Thyroid gland (tissue), 4 donors: ENCODE data around the gene HAUS1.

Source experiments
- POLR2A ChIP-seq, 2 donors: fragments of 450-650 bp; IDR thresholded peaks; one replicate each; pipeline ENCODE4 v1.6.1; 2017; ENCODE audit warnings: antibody characterized with exemption in 2 of 2, mild to moderate bottlenecking in 2 of 2, moderate library complexity in 1 of 2
- TF ChIP-seq, protein P1 (sequence below), 6 experiments: fragments of 200-600 bp in 3 of 6; fragments of 450-650 bp in 3 of 6; sonication (generic) in 3 of 6; IDR thresholded peaks; one replicate each; pipeline ENCODE4 v1.5.1; 2016 to 2019; ENCODE audit warnings: antibody characterized with exemption in 6 of 6, mild to moderate bottlenecking in 2 of 6, inconsistent platforms in 1 of 6, moderate library complexity in 1 of 6

DNA sequence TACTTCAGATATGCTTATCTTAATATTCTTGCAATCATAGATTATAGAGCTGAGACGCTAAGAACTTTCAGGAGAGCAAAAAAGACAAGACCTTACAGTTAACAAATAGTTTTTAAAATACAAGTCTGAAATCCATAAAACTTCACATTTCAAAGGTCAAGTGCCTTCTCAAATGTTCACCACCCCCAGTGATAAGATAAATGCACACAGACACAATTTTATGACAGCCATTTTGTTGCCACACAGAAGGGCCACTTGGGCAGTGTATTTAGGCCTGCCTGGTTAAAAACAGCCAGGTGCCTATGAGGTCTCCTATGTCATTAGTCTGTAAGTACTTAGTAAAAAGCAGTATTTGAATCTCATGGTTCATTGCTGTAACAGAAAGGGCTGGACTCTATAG, 24.0 kb upstream of the HAUS1 start:
- TF ChIP-seq, protein P1, sequence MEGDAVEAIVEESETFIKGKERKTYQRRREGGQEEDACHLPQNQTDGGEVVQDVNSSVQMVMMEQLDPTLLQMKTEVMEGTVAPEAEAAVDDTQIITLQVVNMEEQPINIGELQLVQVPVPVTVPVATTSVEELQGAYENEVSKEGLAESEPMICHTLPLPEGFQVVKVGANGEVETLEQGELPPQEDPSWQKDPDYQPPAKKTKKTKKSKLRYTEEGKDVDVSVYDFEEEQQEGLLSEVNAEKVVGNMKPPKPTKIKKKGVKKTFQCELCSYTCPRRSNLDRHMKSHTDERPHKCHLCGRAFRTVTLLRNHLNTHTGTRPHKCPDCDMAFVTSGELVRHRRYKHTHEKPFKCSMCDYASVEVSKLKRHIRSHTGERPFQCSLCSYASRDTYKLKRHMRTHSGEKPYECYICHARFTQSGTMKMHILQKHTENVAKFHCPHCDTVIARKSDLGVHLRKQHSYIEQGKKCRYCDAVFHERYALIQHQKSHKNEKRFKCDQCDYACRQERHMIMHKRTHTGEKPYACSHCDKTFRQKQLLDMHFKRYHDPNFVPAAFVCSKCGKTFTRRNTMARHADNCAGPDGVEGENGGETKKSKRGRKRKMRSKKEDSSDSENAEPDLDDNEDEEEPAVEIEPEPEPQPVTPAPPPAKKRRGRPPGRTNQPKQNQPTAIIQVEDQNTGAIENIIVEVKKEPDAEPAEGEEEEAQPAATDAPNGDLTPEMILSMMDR (IDR thresholded peaks at IDR 0.05) = no peak
- TF ChIP-seq POLR2A (IDR thresholded peaks at IDR 0.05) = no peak
